ENCODE data around the gene ASNSD1.

DNA sequence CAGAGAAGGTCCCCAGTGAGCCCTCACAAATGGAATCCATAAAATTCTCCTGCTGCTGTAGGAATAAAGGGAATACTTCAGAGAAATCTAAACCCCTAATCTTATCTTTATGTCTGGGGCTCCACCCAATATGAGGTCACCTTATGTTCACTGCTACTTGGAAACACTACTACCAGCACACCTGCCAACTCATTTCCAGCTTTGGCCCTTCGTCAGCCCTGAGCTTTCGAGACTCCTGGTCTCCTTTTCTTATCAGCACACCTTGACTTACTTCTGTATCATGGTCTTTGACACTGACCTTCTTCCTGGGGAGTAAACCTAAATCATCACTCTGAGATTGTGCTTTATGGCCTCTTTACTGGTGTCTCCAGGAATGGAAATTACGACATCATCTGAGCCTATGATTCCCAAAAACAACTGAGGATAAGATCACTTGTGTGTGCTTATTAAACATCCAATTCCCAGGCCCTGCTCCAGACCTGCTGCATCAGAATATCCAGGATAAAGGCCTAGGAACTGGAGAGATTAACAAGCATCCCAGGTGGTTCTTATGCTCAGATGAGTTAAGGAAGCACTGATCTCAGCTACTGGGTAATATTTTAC, 22.2 kb upstream of the ASNSD1 start:
- TF ChIP-seq, protein P1, sequence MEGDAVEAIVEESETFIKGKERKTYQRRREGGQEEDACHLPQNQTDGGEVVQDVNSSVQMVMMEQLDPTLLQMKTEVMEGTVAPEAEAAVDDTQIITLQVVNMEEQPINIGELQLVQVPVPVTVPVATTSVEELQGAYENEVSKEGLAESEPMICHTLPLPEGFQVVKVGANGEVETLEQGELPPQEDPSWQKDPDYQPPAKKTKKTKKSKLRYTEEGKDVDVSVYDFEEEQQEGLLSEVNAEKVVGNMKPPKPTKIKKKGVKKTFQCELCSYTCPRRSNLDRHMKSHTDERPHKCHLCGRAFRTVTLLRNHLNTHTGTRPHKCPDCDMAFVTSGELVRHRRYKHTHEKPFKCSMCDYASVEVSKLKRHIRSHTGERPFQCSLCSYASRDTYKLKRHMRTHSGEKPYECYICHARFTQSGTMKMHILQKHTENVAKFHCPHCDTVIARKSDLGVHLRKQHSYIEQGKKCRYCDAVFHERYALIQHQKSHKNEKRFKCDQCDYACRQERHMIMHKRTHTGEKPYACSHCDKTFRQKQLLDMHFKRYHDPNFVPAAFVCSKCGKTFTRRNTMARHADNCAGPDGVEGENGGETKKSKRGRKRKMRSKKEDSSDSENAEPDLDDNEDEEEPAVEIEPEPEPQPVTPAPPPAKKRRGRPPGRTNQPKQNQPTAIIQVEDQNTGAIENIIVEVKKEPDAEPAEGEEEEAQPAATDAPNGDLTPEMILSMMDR (conservative IDR thresholded peaks at IDR 0.05), result no peak
- TF ChIP-seq EZH2 (IDR thresholded peaks at IDR 0.05; ENCODE audit: low read depth), result no peak

Data from PC-9 (cell line).